ENCODE measurements around the gene ZMYND11. TPM values are rescaled to one million over a fixed set of nuclear protein-coding genes. Genes with fewer than 3 reads are reported as not detected.
A peak's percentile ranks its signal among the peaks of the same experiment; 100 is the strongest.

The ZMYND11 gene
- total RNA-seq: 44.2 TPM
- polyA plus RNA-seq: 10 to 100 TPM; 24.8 to 32.9 (median 31.7) TPM

DNA sequence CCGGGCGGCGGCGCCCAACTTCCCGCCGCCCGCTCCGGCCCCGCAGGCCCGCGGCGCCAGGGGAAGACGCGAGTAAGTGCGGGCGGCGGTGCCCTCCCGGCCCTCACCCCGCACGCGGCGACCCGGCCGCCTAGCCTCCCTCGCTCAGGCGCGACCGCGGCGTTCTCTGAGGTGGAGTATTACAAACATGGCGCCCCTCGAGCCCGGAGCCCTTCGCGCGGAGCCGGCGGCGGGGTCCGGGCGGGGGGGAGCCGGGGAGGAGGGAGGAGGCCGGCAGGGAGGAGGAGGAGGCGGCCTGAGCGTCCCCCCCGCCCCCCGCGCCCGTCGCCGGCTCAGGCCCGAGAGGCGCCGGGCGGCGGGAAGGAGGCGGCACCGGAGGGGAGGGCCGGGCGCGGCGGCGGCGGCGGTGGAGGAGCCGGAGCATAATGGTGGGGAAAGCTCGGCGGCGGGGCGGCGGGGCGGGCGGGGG, at the start of gene ZMYND11:
TSS of gene ZMYND11 (plus strand) at position 324 of the 469 bp plus-strand sequence. CDS start 44,558 bp downstream, outside the sequence.
- Histone ChIP-seq H3K4me3 (ENCODE audit: low read depth, low read length) (peak within 1 kb of the TSS; percentile 94), H3K36me3 (ENCODE audit: control insufficient read depth, insufficient read depth, low read length) (no peaks in the 10 kb centered on the region), H3K9me3 (ENCODE audit: control insufficient read depth in 2 of 2, low read length in 2 of 2) (no peaks in the 10 kb centered on the region), H3K27ac (ENCODE audit: insufficient read depth, low read length, poor library complexity, severe bottlenecking) (peak within 1 kb of the TSS; percentile 80), H3K27me3 (ENCODE audit: control insufficient read depth, insufficient read depth, low read length) (no peaks in the 10 kb centered on the region), H3K4me1 (ENCODE audit: control insufficient read depth, insufficient read depth, low read length, poor library complexity, severe bottlenecking) (peaks cover 34% of the 10 kb centered on the region)
- H3K27me3 Mint-ChIP-seq: no peaks in the 10 kb centered on the region
- H3K27ac Mint-ChIP-seq: peak within 1 kb of the TSS; percentile 91 to 93 (median 92)
- H3K4me1 Mint-ChIP-seq: peaks cover 25 to 53% (median 42%) of the 10 kb centered on the region in 4 donors
- no peaks in the 10 kb centered on the region for H3K9me3 Mint-ChIP-seq
- H3K36me3 Mint-ChIP-seq: no peaks in the 10 kb centered on the region
- DNase-seq (peak; percentile 61 to 66 (median 64)), ATAC-seq (ENCODE audit: low read depth in 2 of 2) (peak; percentile 46)
- H3K4me3 Mint-ChIP-seq: peak within 1 kb of the TSS; percentile 93 to 98 (median 94)

- H3K9me3 ChIP-seq (ENCODE audit: control insufficient read depth in 2 of 2, low read length in 2 of 2): no peaks in the 10 kb centered on the region
- no peaks in the 10 kb centered on the region for H3K4me1 ChIP-seq (ENCODE audit: control insufficient read depth, insufficient read depth, low read length, poor library complexity, severe bottlenecking)
- no peak overlapping the region for H3K4me3 Mint-ChIP-seq
- H3K36me3 Mint-ChIP-seq: no peaks in the 10 kb centered on the region
- peaks cover 0 to 5% (median under 1%) of the 10 kb centered on the region in 4 donors for H3K4me1 Mint-ChIP-seq
- no peak overlapping the region for H3K4me3 ChIP-seq (ENCODE audit: low read depth, low read length)
- H3K27me3 ChIP-seq (ENCODE audit: control insufficient read depth, insufficient read depth, low read length): peaks cover 3% of the 10 kb centered on the region
- ATAC-seq (ENCODE audit: low read depth in 2 of 2) (no peak), DNase-seq (no peak)
- H3K27ac ChIP-seq (ENCODE audit: insufficient read depth, low read length, poor library complexity, severe bottlenecking): no peak overlapping the region
- H3K36me3 ChIP-seq (ENCODE audit: control insufficient read depth, insufficient read depth, low read length): no peaks in the 10 kb centered on the region
- H3K27ac Mint-ChIP-seq: no peak overlapping the region
- H3K27me3 Mint-ChIP-seq: peaks cover 10% of the 10 kb centered on the region
- H3K9me3 Mint-ChIP-seq: no peaks in the 10 kb centered on the region
These were observed 49.2 kb upstream of the ZMYND11 start for GRCh38 chr10:86031-86430.

GRCh38 chr10:87177-88080, 47.8 kb upstream of the ZMYND11 start:
- Histone ChIP-seq H3K27me3 (ENCODE audit: control insufficient read depth, insufficient read depth, low read length) (peaks cover 3% of the 10 kb centered on the region), H3K4me3 (ENCODE audit: low read depth, low read length) (no peak overlapping the region), H3K4me1 (ENCODE audit: control insufficient read depth, insufficient read depth, low read length, poor library complexity, severe bottlenecking) (no peaks in the 10 kb centered on the region), H3K27ac (ENCODE audit: insufficient read depth, low read length, poor library complexity, severe bottlenecking) (no peak overlapping the region), H3K36me3 (ENCODE audit: control insufficient read depth, insufficient read depth, low read length) (no peaks in the 10 kb centered on the region), H3K9me3 (ENCODE audit: control insufficient read depth in 2 of 2, low read length in 2 of 2) (no peaks in the 10 kb centered on the region)
- Mint-ChIP-seq H3K4me3 (no peak overlapping the region), H3K36me3 (no peaks in the 10 kb centered on the region), H3K4me1 (peaks cover 0 to 5% (median under 1%) of the 10 kb centered on the region in 4 donors), H3K27ac (peak overlapping the region in 1 of 3 donors; percentile 30), H3K9me3 (no peaks in the 10 kb centered on the region), H3K27me3 (peaks cover 5% of the 10 kb centered on the region)
- DNase-seq (peak in 1 of 3 donors; percentile 26), ATAC-seq (ENCODE audit: low read depth in 2 of 2) (peak in 1 of 2 donors; percentile 62)

GRCh38 chr10:88253-88652, 47.0 kb upstream of the ZMYND11 start:
- H3K9me3 ChIP-seq (ENCODE audit: control insufficient read depth in 2 of 2, low read length in 2 of 2): no peaks in the 10 kb centered on the region
- Mint-ChIP-seq H3K4me1 (peaks cover 0 to 5% (median under 1%) of the 10 kb centered on the region in 4 donors), H3K4me3 (no peak overlapping the region), H3K9me3 (no peaks in the 10 kb centered on the region), H3K27ac (no peak overlapping the region), H3K36me3 (no peaks in the 10 kb centered on the region), H3K27me3 (peaks cover 5% of the 10 kb centered on the region)
- no peak for ATAC-seq (ENCODE audit: low read depth in 2 of 2)
- H3K27me3 ChIP-seq (ENCODE audit: control insufficient read depth, insufficient read depth, low read length): peaks cover 3% of the 10 kb centered on the region
- H3K4me1 ChIP-seq (ENCODE audit: control insufficient read depth, insufficient read depth, low read length, poor library complexity, severe bottlenecking): no peaks in the 10 kb centered on the region
- no peak overlapping the region for H3K4me3 ChIP-seq (ENCODE audit: low read depth, low read length)
- H3K36me3 ChIP-seq (ENCODE audit: control insufficient read depth, insufficient read depth, low read length): no peaks in the 10 kb centered on the region
- no peak overlapping the region for H3K27ac ChIP-seq (ENCODE audit: insufficient read depth, low read length, poor library complexity, severe bottlenecking)
- no peak for DNase-seq

DNA sequence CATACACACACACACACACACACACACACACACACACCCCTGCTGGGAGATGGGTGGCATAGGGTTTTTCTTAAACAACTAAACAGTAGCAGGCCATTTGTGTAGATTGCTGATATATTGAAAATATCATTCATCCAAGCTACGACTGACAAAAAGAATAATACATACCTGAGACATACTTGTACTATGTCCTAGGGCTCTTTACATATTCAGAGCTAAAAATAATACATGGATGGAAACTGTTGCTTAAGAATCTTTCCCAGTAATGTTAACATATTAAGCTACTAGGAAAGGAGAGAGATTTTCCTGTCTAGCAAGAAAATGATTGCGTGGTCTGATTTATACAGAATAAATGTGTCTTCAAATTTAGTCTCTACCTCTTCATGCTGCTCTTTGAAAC, 46.0 kb upstream of the ZMYND11 start:
- Mint-ChIP-seq H3K4me1 (peaks cover 0 to 5% (median under 1%) of the 10 kb centered on the region in 4 donors), H3K9me3 (peaks cover 0 to 2% (median 0%) of the 10 kb centered on the region in 7 donors), H3K36me3 (no peaks in the 10 kb centered on the region), H3K27me3 (peaks cover 5% of the 10 kb centered on the region), H3K27ac (no peak overlapping the region), H3K4me3 (no peak overlapping the region)
- Histone ChIP-seq H3K4me1 (ENCODE audit: control insufficient read depth, insufficient read depth, low read length, poor library complexity, severe bottlenecking) (no peaks in the 10 kb centered on the region), H3K27me3 (ENCODE audit: control insufficient read depth, insufficient read depth, low read length) (peaks cover 3% of the 10 kb centered on the region), H3K36me3 (ENCODE audit: control insufficient read depth, insufficient read depth, low read length) (no peaks in the 10 kb centered on the region), H3K4me3 (ENCODE audit: low read depth, low read length) (no peak overlapping the region), H3K9me3 (ENCODE audit: control insufficient read depth in 2 of 2, low read length in 2 of 2) (no peaks in the 10 kb centered on the region), H3K27ac (ENCODE audit: insufficient read depth, low read length, poor library complexity, severe bottlenecking) (no peak overlapping the region)
- ATAC-seq (ENCODE audit: low read depth in 2 of 2): no peak
- no peak for DNase-seq

- H3K27me3 Mint-ChIP-seq: peaks cover 5% of the 10 kb centered on the region
- peaks cover 0 to 5% (median under 1%) of the 10 kb centered on the region in 4 donors for H3K4me1 Mint-ChIP-seq
- no peaks in the 10 kb centered on the region for H3K36me3 ChIP-seq (ENCODE audit: control insufficient read depth, insufficient read depth, low read length)
- no peak overlapping the region for H3K4me3 ChIP-seq (ENCODE audit: low read depth, low read length)
- peaks cover under 1 to 2% of the 10 kb centered on the region in 2 experiments for H3K9me3 ChIP-seq (ENCODE audit: control insufficient read depth in 2 of 2, low read length in 2 of 2)
- H3K27ac Mint-ChIP-seq: peak overlapping the region in 1 of 3 donors; percentile 45
- DNase-seq: no peak
- H3K9me3 Mint-ChIP-seq: peaks cover 0 to 10% (median 1%) of the 10 kb centered on the region in 7 donors
- no peaks in the 10 kb centered on the region for H3K36me3 Mint-ChIP-seq
- ATAC-seq (ENCODE audit: low read depth in 2 of 2): no peak
- no peaks in the 10 kb centered on the region for H3K4me1 ChIP-seq (ENCODE audit: control insufficient read depth, insufficient read depth, low read length, poor library complexity, severe bottlenecking)
- H3K27me3 ChIP-seq (ENCODE audit: control insufficient read depth, insufficient read depth, low read length): peaks cover 3% of the 10 kb centered on the region
- no peak overlapping the region for H3K27ac ChIP-seq (ENCODE audit: insufficient read depth, low read length, poor library complexity, severe bottlenecking)
- H3K4me3 Mint-ChIP-seq: no peak overlapping the region
These were observed 45.1 kb upstream of the ZMYND11 start for GRCh38 chr10:90161-90560.

DNA sequence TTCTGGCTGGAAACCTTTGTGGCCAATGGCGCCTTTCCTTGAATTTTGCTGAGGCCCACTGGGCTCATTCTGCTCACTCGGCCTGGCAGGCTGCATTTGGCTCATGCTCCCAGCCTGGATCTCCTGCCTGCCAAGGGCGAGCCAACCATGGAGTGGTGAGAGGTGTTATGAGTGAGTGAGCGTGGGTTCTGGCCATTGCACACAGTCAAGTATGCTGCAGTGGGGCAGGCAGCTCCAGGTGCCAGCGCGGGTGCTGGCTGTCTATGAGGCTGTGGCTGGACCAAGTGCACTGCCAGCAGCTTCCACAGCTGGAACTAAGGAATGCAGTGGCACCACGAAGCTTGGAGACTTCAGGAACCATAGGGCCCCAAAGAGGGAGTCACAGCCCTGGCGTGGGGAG, 43.9 kb upstream of the ZMYND11 start:
- H3K36me3 Mint-ChIP-seq: no peaks in the 10 kb centered on the region
- H3K27ac Mint-ChIP-seq: no peak overlapping the region
- peaks cover 0 to 5% (median under 1%) of the 10 kb centered on the region in 4 donors for H3K4me1 Mint-ChIP-seq
- Histone ChIP-seq H3K27me3 (ENCODE audit: control insufficient read depth, insufficient read depth, low read length) (peaks cover 3% of the 10 kb centered on the region), H3K27ac (ENCODE audit: insufficient read depth, low read length, poor library complexity, severe bottlenecking) (no peak overlapping the region), H3K9me3 (ENCODE audit: control insufficient read depth in 2 of 2, low read length in 2 of 2) (peaks cover 4 to 12% of the 10 kb centered on the region in 2 experiments), H3K36me3 (ENCODE audit: control insufficient read depth, insufficient read depth, low read length) (no peaks in the 10 kb centered on the region), H3K4me3 (ENCODE audit: low read depth, low read length) (no peak overlapping the region), H3K4me1 (ENCODE audit: control insufficient read depth, insufficient read depth, low read length, poor library complexity, severe bottlenecking) (no peaks in the 10 kb centered on the region)
- peaks cover 5% of the 10 kb centered on the region for H3K27me3 Mint-ChIP-seq
- ATAC-seq (ENCODE audit: low read depth in 2 of 2) (no peak), DNase-seq (no peak)
- H3K4me3 Mint-ChIP-seq: no peak overlapping the region
- peaks cover 0 to 16% (median 1%) of the 10 kb centered on the region in 7 donors for H3K9me3 Mint-ChIP-seq
